ENCODE measurements around the gene ETFBKMT.

ETFBKMT gene

GRCh38 chr12:31627456-31628054 lies 31.9 kb upstream of the ETFBKMT start:
- TF ChIP-seq EZH2phosphoT487 (IDR thresholded peaks at IDR 0.05; ENCODE audit: borderline replicate concordance, low read length) (no peak), CTCF (IDR thresholded peaks at IDR 0.05; ENCODE audit: low read depth, low read length, poor library complexity, severe bottlenecking) (no peak)
- H3K9me3 ChIP-seq (ENCODE audit: control insufficient read depth, insufficient read depth, low read length): no peaks in the 10 kb centered on the region

GRCh38 chr12:31629756-31630732 lies 29.4 kb upstream of the ETFBKMT start:
- peak overlapping the region; percentile 2; the same call in 1 of the 2 replicates for H3K4me2 ChIP-seq (ENCODE audit: low read length)
- H3F3A ChIP-seq (ENCODE audit: control insufficient read depth, insufficient read depth): no peaks in the 10 kb centered on the region
- no peaks in the 10 kb centered on the region for H3K9me2 ChIP-seq (replicated peaks; ENCODE audit: control insufficient read depth, low read length)
- no peaks in the 10 kb centered on the region for H3K36me3 ChIP-seq (ENCODE audit: control insufficient read depth, low read length)
- H3K27ac ChIP-seq (ENCODE audit: low read depth, low read length): no peak overlapping the region
- no peaks in the 10 kb centered on the region for H3K27me3 ChIP-seq (ENCODE audit: control insufficient read depth, low read length)
- no peaks in the 10 kb centered on the region for H4K20me1 ChIP-seq (ENCODE audit: control insufficient read depth, insufficient read depth, low read depth, low read length)
- no peaks in the 10 kb centered on the region for H3K9me3 ChIP-seq (ENCODE audit: control insufficient read depth, insufficient read depth, low read length)
- H3K4me1 ChIP-seq (ENCODE audit: control insufficient read depth, low read length): peaks cover 48% of the 10 kb centered on the region
- no peak overlapping the region for H3K4me3 ChIP-seq (ENCODE audit: low read length)
- H3K79me2 ChIP-seq (ENCODE audit: control insufficient read depth, low read length): no peaks in the 10 kb centered on the region
- no peak for TF ChIP-seq CTCF (IDR thresholded peaks at IDR 0.05; ENCODE audit: low read depth, low read length, poor library complexity, severe bottlenecking)
- TF ChIP-seq EZH2phosphoT487 (IDR thresholded peaks at IDR 0.05; ENCODE audit: borderline replicate concordance, low read length): no peak

More at GRCh38 chr12:31627456-31628054, 31.9 kb upstream of the ETFBKMT start:
- no peak overlapping the region for H3K27ac ChIP-seq (ENCODE audit: low read depth, low read length)
- no peaks in the 10 kb centered on the region for H3K79me2 ChIP-seq (ENCODE audit: control insufficient read depth, low read length)
- no peak overlapping the region for H3K4me3 ChIP-seq (ENCODE audit: low read length)
- no peaks in the 10 kb centered on the region for H3F3A ChIP-seq (ENCODE audit: control insufficient read depth, insufficient read depth)
- H3K27me3 ChIP-seq (ENCODE audit: control insufficient read depth, low read length): no peaks in the 10 kb centered on the region
- H4K20me1 ChIP-seq (ENCODE audit: control insufficient read depth, insufficient read depth, low read depth, low read length): no peaks in the 10 kb centered on the region
- peaks cover 38% of the 10 kb centered on the region for H3K4me1 ChIP-seq (ENCODE audit: control insufficient read depth, low read length)
- H3K9me2 ChIP-seq (replicated peaks; ENCODE audit: control insufficient read depth, low read length): no peaks in the 10 kb centered on the region
- no peaks in the 10 kb centered on the region for H3K36me3 ChIP-seq (ENCODE audit: control insufficient read depth, low read length)
- no peak overlapping the region for H3K4me2 ChIP-seq (ENCODE audit: low read length)

- Histone ChIP-seq H3K9me3 (ENCODE audit: control insufficient read depth, insufficient read depth, low read length) (no peaks in the 10 kb centered on the region), H3K4me2 (ENCODE audit: low read length) (0 out of 2 replicates have a peak overlapping the region, but pooled peaks have one; percentile 1), H3K4me3 (ENCODE audit: low read length) (no peak overlapping the region), H3K79me2 (ENCODE audit: control insufficient read depth, low read length) (no peaks in the 10 kb centered on the region), H3K9me2 (replicated peaks; ENCODE audit: control insufficient read depth, low read length) (no peaks in the 10 kb centered on the region), H3K27ac (ENCODE audit: low read depth, low read length) (no peak overlapping the region), H3K27me3 (ENCODE audit: control insufficient read depth, low read length) (no peaks in the 10 kb centered on the region), H4K20me1 (ENCODE audit: control insufficient read depth, insufficient read depth, low read depth, low read length) (no peaks in the 10 kb centered on the region), H3K4me1 (ENCODE audit: control insufficient read depth, low read length) (peaks cover 54% of the 10 kb centered on the region), H3K36me3 (ENCODE audit: control insufficient read depth, low read length) (no peaks in the 10 kb centered on the region), H3F3A (ENCODE audit: control insufficient read depth, insufficient read depth) (no peaks in the 10 kb centered on the region)
- no peak for TF ChIP-seq CTCF (IDR thresholded peaks at IDR 0.05; ENCODE audit: low read depth, low read length, poor library complexity, severe bottlenecking)
- no peak for TF ChIP-seq EZH2phosphoT487 (IDR thresholded peaks at IDR 0.05; ENCODE audit: borderline replicate concordance, low read length)
Observed at GRCh38 chr12:31631023-31631724, 28.3 kb upstream of the ETFBKMT start.

All from DOHH2 (cell line).